HEK293 (cell line): ENCODE measurements around the gene TLE5.

Experiments used
- CTCF ChIA-PET: fragments of 350-600 bp; formaldehyde crosslinking; extraction: SDS; loops from one replicate; lab custom pipeline; 2021; ENCODE audit warnings: antibody characterized with exemption; lab: Yijun Ruan, JAX
- POLR2A ChIA-PET: fragments of 300-600 bp; formaldehyde crosslinking; extraction: SDS; loops from one replicate; lab custom pipeline; 2020; ENCODE audit warnings: antibody characterized with exemption, inconsistent platforms; lab: Yijun Ruan, JAX
- H3K27ac ChIP-seq: fragments of 200-500 bp; sonication (Bioruptor generic); 2 replicates; pipeline ENCODE4 v1.5.1; 2014; ENCODE audit warnings: low read depth, low read length, control low read depth, inconsistent platforms; ENCODE audit errors: extremely low read depth
- H3K36me3 ChIP-seq, 2 experiments: fragments of 200-500 bp in 1 of 2; sonication (Bioruptor generic) in 1 of 2; 1 replicate in 1 of 2; 2 replicates in 1 of 2; pipeline ENCODE4 v1.5.1; 2014 to 2017; ENCODE audit warnings: inconsistent platforms in 2 of 2, low read length in 2 of 2; ENCODE audit not compliant: control insufficient read depth in 2 of 2, insufficient read depth in 1 of 2
- H3K4me1 ChIP-seq: fragments of 200-500 bp; sonication (Bioruptor generic); 2 replicates; pipeline ENCODE4 v1.5.1; 2014; ENCODE audit warnings: mild to moderate bottlenecking, low read length, inconsistent platforms; ENCODE audit not compliant: control insufficient read depth, insufficient read depth
- H3K4me3 ChIP-seq: 2 replicates; pipeline ENCODE4 v1.5.1; 2011; ENCODE audit warnings: low read depth, mild to moderate bottlenecking, control low read depth, low read length, moderate library complexity
- H3K9me3 ChIP-seq: fragments of 200-500 bp; sonication (Bioruptor generic); 2 replicates; pipeline ENCODE4 v1.5.1; 2014; ENCODE audit warnings: low read depth, low read length, inconsistent platforms; ENCODE audit not compliant: control insufficient read depth, insufficient read depth
- EGR2 ChIP-seq: fragments of 450-650 bp; formaldehyde crosslinking; IDR thresholded peaks from 2 replicates; pipeline ENCODE4 v1.5.1; 2016; ENCODE audit warnings: low read depth, missing biosample characterization, missing genetic modification characterization
- GLI4 ChIP-seq: fragments of 450-650 bp; formaldehyde crosslinking; IDR thresholded peaks from 2 replicates; pipeline ENCODE4 v1.5.1; 2016; ENCODE audit warnings: missing biosample characterization, missing genetic modification characterization
- GLIS1 ChIP-seq: fragments of 450-650 bp; formaldehyde crosslinking; IDR thresholded peaks from 2 replicates; pipeline ENCODE4 v1.5.1; 2016; ENCODE audit warnings: missing biosample characterization, missing genetic modification characterization
- KLF7 ChIP-seq: fragments of 450-650 bp; formaldehyde crosslinking; IDR thresholded peaks from 2 replicates; pipeline ENCODE4 v1.5.1; 2016; ENCODE audit warnings: missing biosample characterization, missing genetic modification characterization, borderline replicate concordance
- WT1 ChIP-seq: fragments of 450-650 bp; formaldehyde crosslinking; IDR thresholded peaks from 2 replicates; pipeline ENCODE4 v1.5.1; 2016; ENCODE audit warnings: missing biosample characterization, missing genetic modification characterization
- ZFHX2 ChIP-seq: fragments of 450-650 bp; formaldehyde crosslinking; conservative IDR thresholded peaks from 2 replicates; pipeline ENCODE4 v1.5.1; 2016; ENCODE audit warnings: missing biosample characterization, missing genetic modification characterization
- ZIC2 ChIP-seq: fragments of 450-650 bp; formaldehyde crosslinking; IDR thresholded peaks from 2 replicates; pipeline ENCODE4 v1.5.1; 2016; ENCODE audit warnings: missing biosample characterization, missing genetic modification characterization
- ZNF174 ChIP-seq: fragments of 450-650 bp; formaldehyde crosslinking; IDR thresholded peaks from 2 replicates; pipeline ENCODE4 v1.5.0; 2017; ENCODE audit warnings: missing biosample characterization, mild to moderate bottlenecking, missing genetic modification characterization
- ZNF292 ChIP-seq: fragments of 450-650 bp; formaldehyde crosslinking; IDR thresholded peaks from 2 replicates; pipeline ENCODE4 v1.5.1; 2016; ENCODE audit warnings: low read depth, missing biosample characterization, missing genetic modification characterization, borderline replicate concordance
- ZNF366 ChIP-seq: fragments of 450-650 bp; formaldehyde crosslinking; conservative IDR thresholded peaks from 2 replicates; pipeline ENCODE4 v1.5.1; 2016; ENCODE audit warnings: missing biosample characterization, missing genetic modification characterization
- ZNF510 ChIP-seq: fragments of 450-650 bp; formaldehyde crosslinking; IDR thresholded peaks from 2 replicates; pipeline ENCODE4 v1.5.1; 2018; ENCODE audit warnings: mild to moderate bottlenecking, missing genetic modification characterization, missing biosample characterization; ENCODE audit not compliant: insufficient replicate concordance
- ZNF629 ChIP-seq: fragments of 450-650 bp; formaldehyde crosslinking; IDR thresholded peaks from 2 replicates; pipeline ENCODE4 v1.5.1; 2017; ENCODE audit warnings: missing biosample characterization, missing genetic modification characterization
- ZNF768 ChIP-seq: fragments of 450-650 bp; formaldehyde crosslinking; IDR thresholded peaks from 2 replicates; pipeline ENCODE4 v1.5.1; 2018; ENCODE audit warnings: missing biosample characterization, mild to moderate bottlenecking, missing genetic modification characterization
- TF ChIP-seq, protein P1 (sequence below): fragments of 450-650 bp; formaldehyde crosslinking; conservative IDR thresholded peaks from 2 replicates; pipeline ENCODE4 v1.5.1; 2016; ENCODE audit warnings: low read depth, missing biosample characterization, missing genetic modification characterization
- TF ChIP-seq, protein P2 (sequence below): fragments of 450-650 bp; formaldehyde crosslinking; IDR thresholded peaks from 2 replicates; pipeline ENCODE4 v1.5.1; 2017; ENCODE audit warnings: missing biosample characterization, missing genetic modification characterization
- TF ChIP-seq, protein P3 (sequence below): fragments of 450-650 bp; formaldehyde crosslinking; IDR thresholded peaks from 2 replicates; pipeline ENCODE4 v1.5.1; 2016; ENCODE audit warnings: missing biosample characterization, missing genetic modification characterization

TLE5 gene

DNA sequence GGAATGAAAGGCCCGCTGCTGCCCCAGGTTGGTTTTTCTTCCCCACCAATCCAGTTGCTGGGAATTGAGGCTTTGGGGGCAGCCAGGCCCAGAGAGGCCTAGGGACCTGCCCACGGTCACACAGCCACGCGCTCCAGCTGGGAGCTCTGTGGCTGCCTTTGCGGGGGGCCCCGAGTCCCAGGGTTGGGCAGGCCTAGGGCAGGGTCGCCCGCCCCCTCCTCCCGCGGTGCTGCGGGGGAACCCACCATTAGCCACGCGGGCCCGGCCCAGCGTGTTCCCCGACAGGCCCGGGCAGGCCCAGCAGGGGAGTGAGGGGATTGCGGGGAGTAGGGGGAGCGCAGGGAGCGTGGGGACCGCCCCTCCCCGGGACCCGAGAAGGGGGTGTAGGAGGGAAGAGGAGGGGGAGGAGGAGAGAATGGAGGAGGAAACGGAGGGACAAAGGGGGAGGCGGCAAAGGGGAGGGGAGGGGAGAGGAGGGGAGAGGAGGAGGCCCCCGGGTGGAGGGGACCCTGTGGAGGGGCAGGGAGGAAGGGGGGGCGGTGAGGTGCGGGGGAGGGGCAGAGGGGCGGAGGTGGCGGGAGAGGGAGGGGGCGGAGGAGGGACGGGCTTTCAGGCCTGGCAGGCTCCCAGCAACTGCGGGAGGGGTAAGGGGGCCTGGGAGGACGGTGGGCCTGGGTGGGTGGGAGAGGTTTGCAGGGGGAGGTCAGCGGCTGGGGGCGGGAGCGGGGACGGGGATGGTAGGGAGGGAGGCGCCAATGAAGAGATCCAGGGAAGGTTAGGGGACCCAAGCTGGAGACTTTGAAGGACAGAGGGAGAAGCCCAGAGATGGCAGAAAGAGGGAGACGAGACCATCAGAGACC lies 20.3 kb downstream of the TLE5 start:
- H3K27ac ChIP-seq: no peak overlapping the region
- peaks cover 10% of the 10 kb centered on the region for H3K4me1 ChIP-seq
- H3K36me3 ChIP-seq: no peaks in the 10 kb centered on the region
- CTCF ChIA-PET: no interaction called here
- H3K9me3 ChIP-seq: no peaks in the 10 kb centered on the region
- no peak overlapping the region for H3K4me3 ChIP-seq
- TF ChIP-seq ZNF768 (tag by site-specific recombination): peak; percentile 70; the same call in 1 of the 2 replicates
- no peak for TF ChIP-seq ZNF174
- TF ChIP-seq WT1: no peak; the same call in 1 of the 2 replicates
- TF ChIP-seq ZNF629 (tag by site-specific recombination): no peak
- TF ChIP-seq, protein P1, sequence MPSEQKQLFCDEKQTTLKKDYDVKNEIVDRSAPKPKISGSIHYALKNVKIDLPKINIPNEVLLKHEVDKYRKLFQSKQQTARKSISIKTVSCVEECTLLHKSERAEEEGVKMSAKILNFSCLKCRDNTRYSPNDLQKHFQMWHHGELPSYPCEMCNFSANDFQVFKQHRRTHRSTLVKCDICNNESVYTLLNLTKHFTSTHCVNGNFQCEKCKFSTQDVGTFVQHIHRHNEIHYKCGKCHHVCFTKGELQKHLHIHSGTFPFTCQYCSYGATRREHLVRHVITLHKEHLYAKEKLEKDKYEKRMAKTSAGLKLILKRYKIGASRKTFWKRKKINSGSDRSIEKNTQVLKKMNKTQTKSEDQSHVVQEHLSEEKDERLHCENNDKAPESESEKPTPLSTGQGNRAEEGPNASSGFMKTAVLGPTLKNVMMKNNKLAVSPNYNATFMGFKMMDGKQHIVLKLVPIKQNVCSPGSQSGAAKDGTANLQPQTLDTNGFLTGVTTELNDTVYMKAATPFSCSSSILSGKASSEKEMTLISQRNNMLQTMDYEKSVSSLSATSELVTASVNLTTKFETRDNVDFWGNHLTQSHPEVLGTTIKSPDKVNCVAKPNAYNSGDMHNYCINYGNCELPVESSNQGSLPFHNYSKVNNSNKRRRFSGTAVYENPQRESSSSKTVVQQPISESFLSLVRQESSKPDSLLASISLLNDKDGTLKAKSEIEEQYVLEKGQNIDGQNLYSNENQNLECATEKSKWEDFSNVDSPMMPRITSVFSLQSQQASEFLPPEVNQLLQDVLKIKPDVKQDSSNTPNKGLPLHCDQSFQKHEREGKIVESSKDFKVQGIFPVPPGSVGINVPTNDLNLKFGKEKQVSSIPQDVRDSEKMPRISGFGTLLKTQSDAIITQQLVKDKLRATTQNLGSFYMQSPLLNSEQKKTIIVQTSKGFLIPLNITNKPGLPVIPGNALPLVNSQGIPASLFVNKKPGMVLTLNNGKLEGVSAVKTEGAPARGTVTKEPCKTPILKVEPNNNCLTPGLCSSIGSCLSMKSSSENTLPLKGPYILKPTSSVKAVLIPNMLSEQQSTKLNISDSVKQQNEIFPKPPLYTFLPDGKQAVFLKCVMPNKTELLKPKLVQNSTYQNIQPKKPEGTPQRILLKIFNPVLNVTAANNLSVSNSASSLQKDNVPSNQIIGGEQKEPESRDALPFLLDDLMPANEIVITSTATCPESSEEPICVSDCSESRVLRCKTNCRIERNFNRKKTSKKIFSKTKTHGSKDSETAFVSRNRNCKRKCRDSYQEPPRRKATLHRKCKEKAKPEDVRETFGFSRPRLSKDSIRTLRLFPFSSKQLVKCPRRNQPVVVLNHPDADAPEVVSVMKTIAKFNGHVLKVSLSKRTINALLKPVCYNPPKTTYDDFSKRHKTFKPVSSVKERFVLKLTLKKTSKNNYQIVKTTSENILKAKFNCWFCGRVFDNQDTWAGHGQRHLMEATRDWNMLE: no peak
- TF ChIP-seq ZIC2 (tag by site-specific recombination): peak; percentile 75
- peak; percentile 51; the same call in 1 of the 2 replicates for TF ChIP-seq EGR2 (tag by site-specific recombination)
- peak; percentile 91 for TF ChIP-seq ZFHX2 (tag by site-specific recombination)
- TF ChIP-seq, protein P2, sequence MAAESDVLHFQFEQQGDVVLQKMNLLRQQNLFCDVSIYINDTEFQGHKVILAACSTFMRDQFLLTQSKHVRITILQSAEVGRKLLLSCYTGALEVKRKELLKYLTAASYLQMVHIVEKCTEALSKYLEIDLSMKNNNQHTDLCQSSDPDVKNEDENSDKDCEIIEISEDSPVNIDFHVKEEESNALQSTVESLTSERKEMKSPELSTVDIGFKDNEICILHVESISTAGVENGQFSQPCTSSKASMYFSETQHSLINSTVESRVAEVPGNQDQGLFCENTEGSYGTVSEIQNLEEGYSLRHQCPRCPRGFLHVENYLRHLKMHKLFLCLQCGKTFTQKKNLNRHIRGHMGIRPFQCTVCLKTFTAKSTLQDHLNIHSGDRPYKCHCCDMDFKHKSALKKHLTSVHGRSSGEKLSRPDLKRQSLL: no peak
- TF ChIP-seq, all 188 proteins: peak for 4
- POLR2A ChIA-PET: no interaction called here

DNA sequence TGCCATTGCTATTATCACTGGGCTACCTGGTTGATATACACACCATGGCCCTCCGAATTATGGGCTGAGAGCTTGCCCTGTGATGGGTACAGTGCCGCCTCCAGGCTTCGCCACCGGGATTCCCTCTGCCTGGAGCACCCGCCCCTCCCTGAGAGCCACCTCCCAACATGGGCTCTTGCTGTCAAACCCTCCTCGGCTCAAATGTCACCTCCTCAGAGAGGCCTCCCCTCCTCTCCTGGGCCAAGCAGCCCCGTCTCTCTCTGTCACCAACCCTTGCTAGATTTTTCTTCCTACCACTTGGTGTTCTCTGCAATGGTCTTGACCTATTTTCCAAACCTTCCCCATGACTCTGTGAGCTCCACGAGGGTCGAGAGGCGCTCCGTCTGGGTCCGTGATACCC lies 21.0 kb downstream of the TLE5 start:
- no peak overlapping the region for H3K27ac ChIP-seq
- TF ChIP-seq GLIS1 (tag by site-specific recombination) (peak; percentile 48; the same call in 1 of the 2 replicates), GLI4 (tag by site-specific recombination) (no peak), KLF7 (tag by site-specific recombination) (no peak)
- TF ChIP-seq, all 188 proteins: peak for 1
- no peak overlapping the region for H3K4me3 ChIP-seq
- peaks cover 8% of the 10 kb centered on the region; the same call in 1 of the 2 replicates for H3K4me1 ChIP-seq
- no peaks in the 10 kb centered on the region for H3K36me3 ChIP-seq
- ChIA-PET CTCF (no interaction called here), POLR2A (no interaction called here)
- H3K9me3 ChIP-seq: no peaks in the 10 kb centered on the region

DNA sequence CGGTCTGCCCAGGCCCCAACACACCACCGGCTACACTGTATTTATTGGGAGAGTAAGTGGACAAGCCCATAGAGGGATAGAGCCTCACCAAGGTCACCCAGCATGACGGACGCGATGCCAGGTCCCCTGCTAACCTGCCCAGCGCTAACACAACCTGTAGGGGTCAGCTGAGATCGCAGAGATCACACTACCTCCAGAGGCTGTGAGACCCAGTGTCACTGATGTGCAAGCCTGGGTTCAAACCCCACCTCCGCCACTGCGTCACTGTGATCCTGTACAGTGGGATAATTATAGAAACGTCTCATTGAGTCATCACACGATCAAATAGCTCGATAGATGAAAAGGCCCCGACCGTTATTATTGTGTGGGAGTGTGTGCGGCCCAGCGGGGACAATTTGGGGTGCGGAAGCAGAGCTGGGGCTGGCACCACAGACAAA lies 22.6 kb downstream of the TLE5 start:
- H3K4me3 ChIP-seq: no peak overlapping the region
- H3K9me3 ChIP-seq: no peaks in the 10 kb centered on the region
- H3K36me3 ChIP-seq: no peaks in the 10 kb centered on the region
- POLR2A ChIA-PET: no interaction called here
- no peak overlapping the region for H3K27ac ChIP-seq
- H3K4me1 ChIP-seq: peaks cover 6% of the 10 kb centered on the region; the same call in 1 of the 2 replicates
- CTCF ChIA-PET: interaction anchor here (0.6 kb wide), 1 partner anchor 74 kb away, joined by 4 read pairs; no protein-coding TSS in a partner anchor
- TF ChIP-seq ZNF292 (tag by site-specific recombination) (no peak), ZNF366 (tag by site-specific recombination) (no peak), ZNF510 (no peak)
- TF ChIP-seq, protein P3, sequence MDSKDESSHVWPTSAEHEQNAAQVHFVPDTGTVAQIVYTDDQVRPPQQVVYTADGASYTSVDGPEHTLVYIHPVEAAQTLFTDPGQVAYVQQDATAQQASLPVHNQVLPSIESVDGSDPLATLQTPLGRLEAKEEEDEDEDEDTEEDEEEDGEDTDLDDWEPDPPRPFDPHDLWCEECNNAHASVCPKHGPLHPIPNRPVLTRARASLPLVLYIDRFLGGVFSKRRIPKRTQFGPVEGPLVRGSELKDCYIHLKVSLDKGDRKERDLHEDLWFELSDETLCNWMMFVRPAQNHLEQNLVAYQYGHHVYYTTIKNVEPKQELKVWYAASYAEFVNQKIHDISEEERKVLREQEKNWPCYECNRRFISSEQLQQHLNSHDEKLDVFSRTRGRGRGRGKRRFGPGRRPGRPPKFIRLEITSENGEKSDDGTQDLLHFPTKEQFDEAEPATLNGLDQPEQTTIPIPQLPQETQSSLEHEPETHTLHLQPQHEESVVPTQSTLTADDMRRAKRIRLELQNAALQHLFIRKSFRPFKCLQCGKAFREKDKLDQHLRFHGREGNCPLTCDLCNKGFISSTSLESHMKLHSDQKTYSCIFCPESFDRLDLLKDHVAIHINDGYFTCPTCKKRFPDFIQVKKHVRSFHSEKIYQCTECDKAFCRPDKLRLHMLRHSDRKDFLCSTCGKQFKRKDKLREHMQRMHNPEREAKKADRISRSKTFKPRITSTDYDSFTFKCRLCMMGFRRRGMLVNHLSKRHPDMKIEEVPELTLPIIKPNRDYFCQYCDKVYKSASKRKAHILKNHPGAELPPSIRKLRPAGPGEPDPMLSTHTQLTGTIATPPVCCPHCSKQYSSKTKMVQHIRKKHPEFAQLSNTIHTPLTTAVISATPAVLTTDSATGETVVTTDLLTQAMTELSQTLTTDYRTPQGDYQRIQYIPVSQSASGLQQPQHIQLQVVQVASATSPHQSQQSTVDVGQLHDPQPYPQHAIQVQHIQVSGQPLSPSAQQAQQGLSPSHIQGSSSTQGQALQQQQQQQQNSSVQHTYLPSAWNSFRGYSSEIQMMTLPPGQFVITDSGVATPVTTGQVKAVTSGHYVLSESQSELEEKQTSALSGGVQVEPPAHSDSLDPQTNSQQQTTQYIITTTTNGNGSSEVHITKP (tag by site-specific recombination): no peak
